Ovary (tissue), 3 donors: ENCODE results near the gene PPP6R2.

Experiments
- CTCF ChIP-seq, 3 donors: fragments of 450-650 bp in 2 of 3; fragments of 200-600 bp in 1 of 3; IDR thresholded peaks; one replicate each; pipeline versions ENCODE4 v1.5.1 to v1.8.0; 2016 to 2022; ENCODE audit warnings: antibody characterized with exemption in 3 of 3, mild to moderate bottlenecking in 1 of 3
- EP300 ChIP-seq: sonication (generic); formaldehyde crosslinking; IDR thresholded peaks from one replicate; pipeline ENCODE4 v1.6.1; 2017; ENCODE audit warnings: antibody characterized with exemption
- POLR2A ChIP-seq: fragments of 450-650 bp; IDR thresholded peaks from one replicate; pipeline ENCODE4 v1.6.1; 2017; ENCODE audit warnings: antibody characterized with exemption, mild to moderate bottlenecking, moderate library complexity
- donor health status: DM: no; HTN: no; CAD: no.

- TF ChIP-seq CTCF (IDR thresholded peaks at IDR 0.05) (no peak), POLR2A (no peak), EP300 (no peak)
Measured at GRCh38 chr22:50440544-50441249, 97.6 kb downstream of the PPP6R2 start.
